T-helper 17 cell (primary cell): Measurements from ENCODE around the gene BRD3OS. TPM values are rescaled to one million over a fixed set of nuclear protein-coding genes. Genes with fewer than 3 reads are reported as not detected.

ENCODE experiments used
- ATAC-seq: fragments of 150-1000 bp; cut with Tn5 transposase; 2 replicates; pipeline ENCODE4 v1.10.0; 2021; ENCODE audit warnings: mild to moderate bottlenecking, moderate library complexity
- DNase-seq, 3 donors: peaks; one replicate each; pipeline versions ENCODE4 v3.0.0 to v3.0.0-alpha.2; 2020 to 2021
- H3K9me3 ChIP-seq: one replicate; pipeline ENCODE4 v1.7.0; 2013; ENCODE audit warnings: low read length, mild to moderate bottlenecking; ENCODE audit not compliant: control insufficient read depth, poor library complexity, severe bottlenecking
- H3K27ac Mint-ChIP-seq: one replicate; pipeline ENCODE4 v1.8.0; 2022; ENCODE audit warnings: mild to moderate bottlenecking, moderate library complexity, mixed read lengths
- H3K27me3 Mint-ChIP-seq: one replicate; pipeline ENCODE4 v1.8.0; 2022; ENCODE audit warnings: mixed read lengths
- H3K36me3 Mint-ChIP-seq: one replicate; pipeline ENCODE4 v1.8.0; 2022; ENCODE audit warnings: low read depth, mixed read lengths
- H3K4me1 Mint-ChIP-seq: one replicate; pipeline ENCODE4 v1.8.0; 2022; ENCODE audit warnings: mild to moderate bottlenecking, mixed read lengths
- H3K4me3 Mint-ChIP-seq: one replicate; pipeline ENCODE4 v1.8.0; 2022; ENCODE audit warnings: mild to moderate bottlenecking, moderate library complexity, mixed read lengths
- total RNA-seq, 4 donors: library from RNA in 2 of 4; stranded (reverse) in 2 of 4; gene quantifications; one replicate each; pipeline ENCODE4 v1.2.3 and lab custom pipeline; 2022 to 2026

Gene BRD3OS
- total RNA-seq, 2 donors from 2014 or later = 7.7 to 10.2 TPM

- no peak overlapping the region for H3K27ac Mint-ChIP-seq
- H3K36me3 Mint-ChIP-seq = peaks cover 5% of the 10 kb centered on the region
- peaks cover 4% of the 10 kb centered on the region for H3K4me1 Mint-ChIP-seq
- H3K9me3 ChIP-seq = no peaks in the 10 kb centered on the region
- ATAC-seq = no peak
- DNase-seq = no peak
- no peak overlapping the region for H3K4me3 Mint-ChIP-seq
- H3K27me3 Mint-ChIP-seq = no peaks in the 10 kb centered on the region
Observed at GRCh38 chr9:134049772-134050588, 24.7 kb downstream of the BRD3OS start.

- H3K4me1 Mint-ChIP-seq = peaks cover 4% of the 10 kb centered on the region
- H3K9me3 ChIP-seq = no peaks in the 10 kb centered on the region
- no peak for DNase-seq
- H3K36me3 Mint-ChIP-seq = peaks cover 5% of the 10 kb centered on the region
- no peak overlapping the region for H3K4me3 Mint-ChIP-seq
- ATAC-seq = no peak
- H3K27ac Mint-ChIP-seq = no peak overlapping the region
- H3K27me3 Mint-ChIP-seq = no peaks in the 10 kb centered on the region
Observed at GRCh38 chr9:134050726-134051125, 25.4 kb downstream of the BRD3OS start.

GRCh38 chr9:134051319-134051718 is 26.0 kb downstream of the BRD3OS start:
- H3K27ac Mint-ChIP-seq = no peak overlapping the region
- ATAC-seq (no peak), DNase-seq (no peak)
- no peaks in the 10 kb centered on the region for H3K9me3 ChIP-seq
- H3K36me3 Mint-ChIP-seq = peaks cover 5% of the 10 kb centered on the region
- H3K27me3 Mint-ChIP-seq = no peaks in the 10 kb centered on the region
- H3K4me1 Mint-ChIP-seq = peaks cover 4% of the 10 kb centered on the region
- no peak overlapping the region for H3K4me3 Mint-ChIP-seq

DNA sequence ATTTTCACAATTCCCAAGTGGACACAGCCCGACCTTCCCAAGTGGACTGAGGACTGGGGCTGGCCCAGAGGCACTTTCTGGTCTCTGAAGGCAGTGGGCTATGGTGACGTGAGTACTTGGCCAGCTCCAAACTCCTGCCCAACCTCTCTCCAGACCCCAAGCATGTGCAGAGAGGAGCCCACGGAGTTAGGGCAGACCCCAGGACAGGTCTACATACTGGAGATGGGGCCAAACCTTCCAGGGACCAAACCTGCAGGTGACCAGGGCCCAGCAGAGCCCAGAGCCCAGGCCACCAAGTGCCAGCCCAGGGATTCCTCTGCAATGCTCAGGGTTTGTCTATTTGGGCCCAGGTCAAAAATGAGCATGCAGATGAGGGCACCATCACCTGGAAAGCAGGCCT is 27.2 kb downstream of the BRD3OS start:
- DNase-seq (no peak), ATAC-seq (no peak)
- Mint-ChIP-seq H3K27ac (no peak overlapping the region), H3K36me3 (peaks cover 5% of the 10 kb centered on the region), H3K4me3 (no peak overlapping the region), H3K4me1 (peaks cover 4% of the 10 kb centered on the region), H3K27me3 (no peaks in the 10 kb centered on the region)
- no peaks in the 10 kb centered on the region for H3K9me3 ChIP-seq

DNA sequence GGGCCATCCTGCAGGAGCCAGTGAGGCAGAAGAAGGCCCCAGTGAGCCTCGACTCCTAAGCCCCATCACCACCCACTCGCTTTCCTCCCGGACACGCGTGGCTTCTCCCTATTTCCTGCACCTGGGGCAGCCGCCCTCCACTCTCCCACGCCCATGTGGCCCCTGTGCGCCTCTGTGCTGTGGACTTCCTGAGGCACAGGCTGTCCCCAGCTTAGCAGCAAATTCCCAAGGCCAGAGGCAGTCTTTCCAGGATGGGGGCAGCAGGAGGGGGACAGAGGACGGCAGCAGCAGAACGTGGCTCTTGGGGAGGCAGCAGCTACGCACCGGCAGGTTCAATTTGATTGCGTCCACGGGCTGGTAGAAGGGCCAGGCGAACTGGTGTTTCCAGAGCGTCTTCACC is 27.7 kb downstream of the BRD3OS start:
- no peak for DNase-seq
- Mint-ChIP-seq H3K27ac (no peak overlapping the region), H3K36me3 (peaks cover 5% of the 10 kb centered on the region), H3K27me3 (no peaks in the 10 kb centered on the region), H3K4me3 (no peak overlapping the region), H3K4me1 (peaks cover 4% of the 10 kb centered on the region)
- ATAC-seq = no peak
- H3K9me3 ChIP-seq = no peaks in the 10 kb centered on the region

GRCh38 chr9:134053401-134053871 is 28.2 kb downstream of the BRD3OS start:
- Mint-ChIP-seq H3K4me1 (peaks cover 8% of the 10 kb centered on the region), H3K27me3 (no peaks in the 10 kb centered on the region), H3K36me3 (peaks cover 5% of the 10 kb centered on the region), H3K4me3 (no peak overlapping the region), H3K27ac (no peak overlapping the region)
- no peak for ATAC-seq
- DNase-seq = no peak
- no peaks in the 10 kb centered on the region for H3K9me3 ChIP-seq

GRCh38 chr9:134053941-134054761 is 28.9 kb downstream of the BRD3OS start:
- Mint-ChIP-seq H3K4me3 (no peak overlapping the region), H3K4me1 (peaks cover 7% of the 10 kb centered on the region), H3K36me3 (peaks cover 5% of the 10 kb centered on the region), H3K27me3 (no peaks in the 10 kb centered on the region), H3K27ac (no peak overlapping the region)
- DNase-seq (no peak), ATAC-seq (no peak)
- no peaks in the 10 kb centered on the region for H3K9me3 ChIP-seq

GRCh38 chr9:134054891-134055811 is 29.9 kb downstream of the BRD3OS start:
- DNase-seq = peak in 1 of 3 donors; percentile 2
- H3K4me1 Mint-ChIP-seq = peaks cover 9% of the 10 kb centered on the region
- no peaks in the 10 kb centered on the region for H3K9me3 ChIP-seq
- no peak for ATAC-seq
- no peaks in the 10 kb centered on the region for H3K27me3 Mint-ChIP-seq
- H3K4me3 Mint-ChIP-seq = no peak overlapping the region
- no peak overlapping the region for H3K27ac Mint-ChIP-seq
- H3K36me3 Mint-ChIP-seq = peaks cover 2% of the 10 kb centered on the region

- H3K36me3 Mint-ChIP-seq = peaks cover 1% of the 10 kb centered on the region
- no peaks in the 10 kb centered on the region for H3K9me3 ChIP-seq
- H3K4me3 Mint-ChIP-seq = no peak overlapping the region
- H3K27me3 Mint-ChIP-seq = no peaks in the 10 kb centered on the region
- H3K4me1 Mint-ChIP-seq = peaks cover 17% of the 10 kb centered on the region
- DNase-seq (peak in 1 of 3 donors; percentile 2), ATAC-seq (no peak)
- no peak overlapping the region for H3K27ac Mint-ChIP-seq
Observed at GRCh38 chr9:134055981-134056461, 30.7 kb downstream of the BRD3OS start.

GRCh38 chr9:134056483-134057306 is 31.4 kb downstream of the BRD3OS start:
- ATAC-seq = no peak
- Mint-ChIP-seq H3K27me3 (no peaks in the 10 kb centered on the region), H3K4me1 (peaks cover 19% of the 10 kb centered on the region), H3K36me3 (no peaks in the 10 kb centered on the region), H3K27ac (no peak overlapping the region), H3K4me3 (no peak overlapping the region)
- no peaks in the 10 kb centered on the region for H3K9me3 ChIP-seq
- peak in 1 of 3 donors; percentile 3 for DNase-seq

DNA sequence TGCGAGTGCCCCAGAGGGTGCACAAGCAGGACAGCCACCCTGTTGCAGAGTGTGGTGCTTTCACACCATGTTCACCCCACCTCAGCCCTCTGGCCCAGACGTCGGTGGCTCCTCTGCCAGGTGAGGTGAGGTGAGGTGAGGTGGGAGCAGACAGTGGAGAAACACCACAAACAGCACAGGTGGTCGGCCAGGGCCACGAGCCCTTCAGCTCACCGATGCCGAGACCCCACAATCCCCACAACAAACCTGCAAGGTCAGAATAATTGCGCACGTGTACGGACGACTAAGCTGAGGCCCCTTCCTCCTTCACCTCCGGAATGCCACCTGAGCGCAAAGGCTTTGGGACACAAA is 32.0 kb downstream of the BRD3OS start:
- H3K4me1 Mint-ChIP-seq = peaks cover 21% of the 10 kb centered on the region
- H3K4me3 Mint-ChIP-seq = no peak overlapping the region
- DNase-seq (peak in 1 of 3 donors; percentile 2), ATAC-seq (no peak)
- no peak overlapping the region for H3K27ac Mint-ChIP-seq
- no peaks in the 10 kb centered on the region for H3K27me3 Mint-ChIP-seq
- H3K36me3 Mint-ChIP-seq = no peaks in the 10 kb centered on the region
- H3K9me3 ChIP-seq = no peaks in the 10 kb centered on the region
